VCaP (cell line): ENCODE results near the gene HIRA.

Experiments
- H3K27ac ChIP-seq: fragments of 450-650 bp; 2 replicates; pipeline ENCODE4 v1.5.1; 2017
- CTCF ChIP-seq: fragments of 450-650 bp; conservative IDR thresholded peaks from 2 replicates; pipeline ENCODE4 v1.5.1; 2017; ENCODE audit warnings: mild to moderate bottlenecking, moderate library complexity

Gene HIRA

GRCh38 chr22:19431649-19432132, at the start of gene HIRA:
TSS of gene HIRA (minus strand) at chr22:19431733. CDS start at chr22:19431476, 257 bp downstream.
- H3K27ac ChIP-seq = peak within 1 kb of the TSS; percentile 99
- no peak for TF ChIP-seq CTCF

GRCh38 chr22:19480789-19481188, 49.3 kb upstream of the HIRA start:
- TF ChIP-seq CTCF = no peak
- H3K27ac ChIP-seq = peak overlapping the region; percentile 99; the same call in 1 of the 2 replicates

- TF ChIP-seq CTCF = no peak
- H3K27ac ChIP-seq = peak overlapping the region; percentile 99
Observed at GRCh38 chr22:19480173-19480568, 48.6 kb upstream of the HIRA start.

GRCh38 chr22:19479355-19480172, 48.0 kb upstream of the HIRA start, which contains the start of gene CDC45:
TSS of gene CDC45 (plus strand) at chr22:19479920. CDS start at chr22:19479969, 49 bp downstream.
- H3K27ac ChIP-seq = peak within 1 kb of the TSS; percentile 99
- no peak for TF ChIP-seq CTCF

GRCh38 chr22:19478901-19479354, 47.4 kb upstream of the HIRA start, which contains the start of gene UFD1:
TSS of gene UFD1 (minus strand) at chr22:19479193. CDS start at chr22:19479085, 108 bp downstream.
- no peak for TF ChIP-seq CTCF
- H3K27ac ChIP-seq = peak within 1 kb of the TSS; percentile 99

GRCh38 chr22:19478045-19478900, 46.7 kb upstream of the HIRA start:
- TF ChIP-seq CTCF = no peak
- peak overlapping the region; percentile 99 for H3K27ac ChIP-seq
